Right ventricle myocardium inferior (tissue), 1 donor: ENCODE data around the gene MPP3. TPM values are rescaled to one million over a fixed set of nuclear protein-coding genes. Genes with fewer than 3 reads are reported as not detected.

ENCODE experiments used
- ATAC-seq: fragments of 200-7000 bp; cut with Tn5 transposase; one replicate; pipeline ENCODE4 v1.9.1; 2020; ENCODE audit warnings: mild to moderate bottlenecking, moderate library complexity
- DNase-seq: peaks from one replicate; pipeline ENCODE4 v3.0.0; 2021; ENCODE audit errors: missing footprints
- intact Hi-C: fragments of 100-400 bp; cut with DNase I; formaldehyde crosslinking; loops from one replicate; pipeline ENCODE4 v1.11.0; 2022
- total RNA-seq: library from RNA; stranded (reverse); fragmentation: NEBNext Ultra II Directional; extraction: Animal tissue kit (Norgen Biotek cat#: 25700); gene quantifications from one replicate; pipeline ENCODE4 v1.2.1, GENCODE V29; 2021
- donor health status: DM: no; HTN: yes; CAD: no; lungs with severe emphysema.

Gene MPP3
- total RNA-seq, 1 donor from 2014 or later, result 43.0 TPM

GRCh38 chr17:43864161-43864984 lies 31.4 kb upstream of the MPP3 start:
- intact Hi-C loops, result no loop called here
- DNase-seq, result peak; percentile 56
- ATAC-seq, result no peak

GRCh38 chr17:43861960-43862359 lies 29.0 kb upstream of the MPP3 start:
- no peak for ATAC-seq
- DNase-seq, result peak; percentile 39
- intact Hi-C loops, result no loop called here

- ATAC-seq (peak; percentile 83), DNase-seq (peak; percentile 77)
- intact Hi-C loops, result no loop called here
These were observed 28.1 kb upstream of the MPP3 start for GRCh38 chr17:43860927-43861622.

GRCh38 chr17:43860077-43860725 lies 27.3 kb upstream of the MPP3 start:
- DNase-seq (peak; percentile 46), ATAC-seq (no peak)
- intact Hi-C loops, result no loop called here

GRCh38 chr17:43857957-43858600 lies 25.1 kb upstream of the MPP3 start:
- no peak for ATAC-seq
- intact Hi-C loops, result no loop called here
- DNase-seq, result peak; percentile 30

GRCh38 chr17:43857141-43857540 lies 24.2 kb upstream of the MPP3 start:
- intact Hi-C loops, result no loop called here
- no peak for ATAC-seq
- DNase-seq, result peak; percentile 4

GRCh38 chr17:43856141-43856540 lies 23.2 kb upstream of the MPP3 start:
- no peak for ATAC-seq
- DNase-seq, result peak; percentile 1
- intact Hi-C loops, result no loop called here

GRCh38 chr17:43855061-43855460 lies 22.1 kb upstream of the MPP3 start:
- DNase-seq (peak; percentile 32), ATAC-seq (no peak)
- intact Hi-C loops, result no loop called here

- DNase-seq (peak; percentile 3), ATAC-seq (no peak)
- intact Hi-C loops, result no loop called here
These were observed 21.6 kb upstream of the MPP3 start for GRCh38 chr17:43854498-43854897.

GRCh38 chr17:43853546-43853945 lies 20.6 kb upstream of the MPP3 start:
- intact Hi-C loops, result no loop called here
- DNase-seq (peak; percentile 21), ATAC-seq (no peak)

- peak; percentile 11 for DNase-seq
- no peak for ATAC-seq
- intact Hi-C loops, result no loop called here
These were observed 19.6 kb upstream of the MPP3 start for GRCh38 chr17:43852571-43852970.

- intact Hi-C loops, result loop anchor here (5.0 to 10.0 kb wide), 2 partner anchors 72 to 154 kb away; partner anchors contain the start of gene DUSP3
- ATAC-seq, result no peak
- DNase-seq, result peak; percentile 30
These were observed 16.2 kb upstream of the MPP3 start for GRCh38 chr17:43849116-43849515.

- no peak for ATAC-seq
- intact Hi-C loops, result loop anchor here (5.0 to 10.0 kb wide), 2 partner anchors 71 to 154 kb away; partner anchors contain the start of gene DUSP3
These were observed 15.7 kb upstream of the MPP3 start for GRCh38 chr17:43848601-43849000.

GRCh38 chr17:43846963-43847371 lies 14.0 kb upstream of the MPP3 start, which contains the start of gene CD300LG:
Gene CD300LG (plus strand): TSS chr17:43847176. CDS start chr17:43847217, 41 bp downstream.
- intact Hi-C loops, result loop anchor here (5.0 to 10.0 kb wide), 2 partner anchors 70 to 152 kb away; partner anchors contain the start of gene DUSP3
- ATAC-seq (peak; percentile 27), DNase-seq (peak; percentile 66)

More at GRCh38 chr17:43848601-43849000, 15.7 kb upstream of the MPP3 start:
- peak; percentile 65 for DNase-seq

GRCh38 chr17:43846221-43846712 lies 13.3 kb upstream of the MPP3 start:
- intact Hi-C loops, result loop anchor here (5.0 to 10.0 kb wide), 2 partner anchors 69 to 151 kb away; partner anchors contain the start of gene DUSP3
- DNase-seq (peak; percentile 90), ATAC-seq (peak; percentile 97)

- no peak for ATAC-seq
- intact Hi-C loops, result loop anchor here (5.0 to 10.0 kb wide), 2 partner anchors 68 to 151 kb away; partner anchors contain the start of gene DUSP3
- no peak for DNase-seq
These were observed 12.8 kb upstream of the MPP3 start for GRCh38 chr17:43845766-43846165.

GRCh38 chr17:43844241-43844640 lies 11.3 kb upstream of the MPP3 start:
- ATAC-seq (no peak), DNase-seq (no peak)
- intact Hi-C loops, result loop anchor here (10.0 kb wide), 1 partner anchor 149 kb away; no protein-coding TSS in a partner anchor

- intact Hi-C loops, result loop anchor here (10.0 kb wide), 1 partner anchor 148 kb away; no protein-coding TSS in a partner anchor
- DNase-seq (no peak), ATAC-seq (no peak)
These were observed 10.0 kb upstream of the MPP3 start for GRCh38 chr17:43842975-43843325.
